CD8-positive, alpha-beta memory T cell (primary cell): ENCODE results near the gene ATF5. TPM values are rescaled to one million over a fixed set of nuclear protein-coding genes. Genes with fewer than 3 reads are reported as not detected.
A peak's percentile ranks its signal among the peaks of the same experiment; 100 is the strongest.
"Not testable (repeated sequence)": the region's sequence is repeated elsewhere in the genome, so short reads cannot be mapped to it uniquely, and the experiment has no call there.

Experiments used
- CTCF ChIA-PET: fragments of 350-600 bp; sonication (Branson Sonifier 250); formaldehyde crosslinking; loops from one replicate; lab custom pipeline; 2021; ENCODE audit warnings: antibody characterized with exemption; lab: Charles Lee
- POLR2A ChIA-PET: fragments of 350-600 bp; sonication (Branson Sonifier 250); formaldehyde crosslinking; loops from one replicate; lab custom pipeline; 2021; ENCODE audit warnings: antibody characterized with exemption; lab: Charles Lee
- DNase-seq, 5 donors: peaks; one replicate each; pipeline versions ENCODE4 v3.0.0 to v3.0.0-alpha.2; 2020 to 2022; ENCODE audit warnings: mixed read lengths in 1 of 5
- H3K27ac ChIP-seq: one replicate; pipeline ENCODE4 v1.7.0; 2013; ENCODE audit warnings: low read depth, mild to moderate bottlenecking, low read length, moderate library complexity
- H3K27me3 ChIP-seq: 2 replicates; pipeline ENCODE4 v1.7.0; 2013; ENCODE audit warnings: low read length, mild to moderate bottlenecking; ENCODE audit not compliant: insufficient read depth, poor library complexity, severe bottlenecking
- H3K36me3 ChIP-seq: 2 replicates; pipeline ENCODE4 v1.7.0; 2013; ENCODE audit warnings: mild to moderate bottlenecking, low read length, moderate library complexity; ENCODE audit not compliant: insufficient read depth
- H3K4me1 ChIP-seq: 2 replicates; pipeline ENCODE4 v1.7.0; 2013; ENCODE audit warnings: mild to moderate bottlenecking, low read length, moderate library complexity; ENCODE audit not compliant: insufficient read depth
- H3K4me3 ChIP-seq: 2 replicates; pipeline ENCODE4 v1.7.0; 2013; ENCODE audit warnings: mild to moderate bottlenecking, low read length
- H3K9me3 ChIP-seq: 2 replicates; pipeline ENCODE4 v1.7.0; 2013; ENCODE audit warnings: mild to moderate bottlenecking, low read length
- H3K27ac Mint-ChIP-seq, 8 donors: one replicate each; pipeline ENCODE4 v1.8.0; 2020 to 2021; ENCODE audit warnings: mixed read lengths in 8 of 8, mild to moderate bottlenecking in 6 of 8, inconsistent platforms in 3 of 8, moderate library complexity in 3 of 8
- H3K27me3 Mint-ChIP-seq, 2 donors: one replicate each; pipeline ENCODE4 v1.8.0; 2020 to 2021; ENCODE audit warnings: mixed read lengths in 2 of 2, mild to moderate bottlenecking in 1 of 2, moderate library complexity in 1 of 2
- H3K36me3 Mint-ChIP-seq, 3 donors: one replicate each; pipeline ENCODE4 v1.8.0; 2020 to 2021; ENCODE audit warnings: mixed read lengths in 3 of 3, inconsistent platforms in 1 of 3, mild to moderate bottlenecking in 1 of 3
- H3K4me1 Mint-ChIP-seq, 3 donors: one replicate each; pipeline ENCODE4 v1.8.0; 2020 to 2021; ENCODE audit warnings: mixed read lengths in 3 of 3, inconsistent platforms in 1 of 3, mild to moderate bottlenecking in 1 of 3
- H3K4me3 Mint-ChIP-seq, 7 donors: one replicate each; pipeline ENCODE4 v1.8.0; 2020 to 2021; ENCODE audit warnings: mixed read lengths in 7 of 7, mild to moderate bottlenecking in 6 of 7, moderate library complexity in 4 of 7, inconsistent platforms in 2 of 7
- H3K9me3 Mint-ChIP-seq, 5 donors: one replicate each; pipeline ENCODE4 v1.8.0; 2020 to 2022; ENCODE audit warnings: mixed read lengths in 5 of 5, mild to moderate bottlenecking in 3 of 5, moderate library complexity in 2 of 5, inconsistent platforms in 1 of 5
- polyA plus RNA-seq: library from polyadenylated mRNA; unstranded; fragments of 300-500 nt; fragmentation: Illumina TruSeq; gene quantifications from one replicate; pipeline ENCODE4 v1.2.3, GENCODE V29; 2021
- total RNA-seq, 2 experiments: library from RNA; stranded (reverse); gene quantifications; one replicate each; pipeline ENCODE4 v1.2.3, GENCODE V29; 2021

ATF5 gene
- total and polyA plus RNA-seq, 3 experiments from 2014 or later = 1.7 to 59.9 (median 57.7) TPM

DNA sequence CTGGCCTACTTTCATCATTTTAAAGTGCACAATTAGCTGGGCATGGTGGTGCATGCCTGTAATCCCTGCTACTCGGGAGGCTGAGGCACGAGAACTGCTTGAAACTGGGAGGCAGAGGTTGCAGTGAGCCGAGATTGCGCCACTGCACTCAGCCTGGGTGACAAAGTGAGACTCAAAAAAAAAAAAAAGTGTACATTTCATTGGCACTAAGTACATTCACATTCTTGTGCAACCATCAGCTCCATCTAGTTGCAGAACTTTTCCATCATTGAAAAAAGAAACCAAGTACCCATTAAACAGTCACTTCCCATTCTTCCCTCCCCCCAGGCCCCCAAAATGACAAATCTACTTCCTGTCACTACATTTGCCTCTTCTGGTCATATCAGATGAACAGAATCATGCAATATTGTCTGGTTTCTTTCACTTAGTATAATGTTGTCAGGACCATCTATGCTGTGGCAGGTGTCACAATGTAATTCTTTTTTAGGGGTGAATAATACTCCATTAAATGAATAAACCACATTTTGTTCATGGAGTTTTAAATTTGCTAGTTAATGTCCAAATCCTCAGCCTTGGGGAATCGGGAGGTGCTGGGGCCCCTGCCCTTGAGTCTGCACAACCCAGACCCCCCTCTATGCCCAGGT lies 39.4 kb downstream of the ATF5 start:
- H3K27ac Mint-ChIP-seq = no peak overlapping the region
- H3K27me3 ChIP-seq = peaks cover 4% of the 10 kb centered on the region
- DNase-seq = no peak
- H3K27me3 Mint-ChIP-seq = peaks cover 10 to 20% of the 10 kb centered on the region in 2 donors
- H3K4me1 Mint-ChIP-seq = no peaks in the 10 kb centered on the region
- no peak overlapping the region for H3K4me3 ChIP-seq
- ChIA-PET CTCF (no interaction called here), POLR2A (no interaction called here)
- H3K4me3 Mint-ChIP-seq = no peak overlapping the region
- no peaks in the 10 kb centered on the region for H3K4me1 ChIP-seq
- no peaks in the 10 kb centered on the region for H3K36me3 ChIP-seq
- H3K9me3 ChIP-seq = no peaks in the 10 kb centered on the region
- no peak overlapping the region for H3K27ac ChIP-seq
- H3K36me3 Mint-ChIP-seq = peaks cover 0 to 1% (median 0%) of the 10 kb centered on the region in 3 donors
- no peaks in the 10 kb centered on the region for H3K9me3 Mint-ChIP-seq

- CTCF ChIA-PET, H3K9me3 Mint-ChIP-seq, H3K36me3 Mint-ChIP-seq, H3K27me3 ChIP-seq, H3K27ac Mint-ChIP-seq, H3K9me3 ChIP-seq, H3K36me3 ChIP-seq, H3K4me1 ChIP-seq, DNase-seq, H3K4me3 ChIP-seq, H3K27ac ChIP-seq, H3K4me1 Mint-ChIP-seq, POLR2A ChIA-PET, H3K4me3 Mint-ChIP-seq: not testable (repeated sequence)
- peaks cover 10 to 20% of the 10 kb centered on the region in 2 donors for H3K27me3 Mint-ChIP-seq
Measured at GRCh38 chr19:49969355-49969754, 40.4 kb downstream of the ATF5 start.

DNA sequence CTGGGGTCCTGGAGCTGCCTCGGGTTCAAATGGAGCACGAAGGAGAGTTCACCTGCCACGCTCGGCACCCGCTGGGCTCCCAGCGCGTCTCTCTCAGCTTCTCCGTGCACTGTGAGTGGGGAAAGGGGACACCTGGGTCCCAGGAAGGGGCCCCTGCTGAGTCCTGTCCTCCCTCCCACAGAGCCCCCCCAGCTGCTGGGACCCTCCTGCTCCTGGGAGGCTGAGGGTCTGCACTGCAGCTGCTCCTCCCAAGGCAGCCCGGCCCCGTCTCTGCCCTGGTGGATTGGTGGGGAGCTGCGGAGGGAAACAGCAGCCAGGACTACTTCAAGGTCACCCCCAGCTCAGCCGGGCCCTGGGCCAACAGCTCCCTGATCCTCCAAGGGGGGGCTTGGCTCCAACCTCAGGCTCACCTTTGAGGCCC lies 43.0 kb downstream of the ATF5 start:
- no peak for DNase-seq
- H3K9me3 ChIP-seq = no peaks in the 10 kb centered on the region
- peaks cover 8% of the 10 kb centered on the region for H3K36me3 ChIP-seq
- no peaks in the 10 kb centered on the region for H3K4me1 ChIP-seq
- peaks cover 4% of the 10 kb centered on the region for H3K27me3 ChIP-seq
- H3K4me3 Mint-ChIP-seq = no peak overlapping the region
- H3K4me3 ChIP-seq = no peak overlapping the region
- no peaks in the 10 kb centered on the region for H3K4me1 Mint-ChIP-seq
- POLR2A ChIA-PET = no interaction called here
- no peaks in the 10 kb centered on the region for H3K9me3 Mint-ChIP-seq
- H3K36me3 Mint-ChIP-seq = peaks cover 0 to 20% (median 3%) of the 10 kb centered on the region in 3 donors
- peaks cover 3 to 11% of the 10 kb centered on the region in 2 donors for H3K27me3 Mint-ChIP-seq
- no peak overlapping the region for H3K27ac Mint-ChIP-seq
- CTCF ChIA-PET = no interaction called here
- no peak overlapping the region for H3K27ac ChIP-seq

DNA sequence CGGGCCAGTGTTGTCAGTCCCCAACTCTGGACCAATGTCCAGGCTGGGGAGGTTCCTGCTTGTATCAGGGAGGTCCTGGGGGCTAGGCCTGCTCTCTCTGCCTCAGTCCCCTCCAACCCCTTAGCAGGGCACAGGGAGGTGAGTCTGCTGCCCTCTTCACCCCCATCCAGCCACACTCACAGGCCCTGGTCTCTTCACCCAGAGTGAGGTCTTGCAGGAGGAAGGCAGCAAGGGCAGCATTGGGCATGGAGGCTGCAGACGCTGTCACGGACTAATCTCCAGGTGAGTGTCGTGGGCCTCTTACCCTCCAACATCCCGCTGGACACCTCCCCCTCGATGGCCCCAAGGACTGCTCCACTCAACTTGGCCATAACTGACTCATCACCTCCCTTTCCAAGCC lies 43.8 kb downstream of the ATF5 start:
- H3K4me3 ChIP-seq = no peak overlapping the region
- H3K27ac ChIP-seq = no peak overlapping the region
- H3K36me3 ChIP-seq = peaks cover 8% of the 10 kb centered on the region
- no peaks in the 10 kb centered on the region for H3K4me1 Mint-ChIP-seq
- H3K9me3 ChIP-seq = no peaks in the 10 kb centered on the region
- peaks cover 1 to 11% of the 10 kb centered on the region in 2 donors for H3K27me3 Mint-ChIP-seq
- ChIA-PET CTCF (no interaction called here), POLR2A (no interaction called here)
- peak overlapping the region in 1 of 8 donors; percentile 55 for H3K27ac Mint-ChIP-seq
- H3K4me1 ChIP-seq = no peaks in the 10 kb centered on the region
- peaks cover 4% of the 10 kb centered on the region for H3K27me3 ChIP-seq
- H3K36me3 Mint-ChIP-seq = peaks cover 0 to 28% (median 3%) of the 10 kb centered on the region in 3 donors
- H3K4me3 Mint-ChIP-seq = no peak overlapping the region
- no peaks in the 10 kb centered on the region for H3K9me3 Mint-ChIP-seq
- DNase-seq = no peak

GRCh38 chr19:49973987-49974386 lies 45.0 kb downstream of the ATF5 start:
- Histone ChIP-seq H3K4me1 (no peaks in the 10 kb centered on the region), H3K27ac (no peak overlapping the region), H3K36me3 (peaks cover 8% of the 10 kb centered on the region), H3K4me3 (no peak overlapping the region), H3K27me3 (peaks cover 2% of the 10 kb centered on the region), H3K9me3 (no peaks in the 10 kb centered on the region)
- Mint-ChIP-seq H3K36me3 (peaks cover 0 to 40% (median 3%) of the 10 kb centered on the region in 3 donors), H3K9me3 (no peaks in the 10 kb centered on the region), H3K4me3 (no peak overlapping the region), H3K4me1 (no peaks in the 10 kb centered on the region), H3K27me3 (peaks cover 1 to 4% of the 10 kb centered on the region in 2 donors), H3K27ac (peak overlapping the region in 1 of 8 donors; percentile 17)
- DNase-seq = no peak
- POLR2A ChIA-PET = no interaction called here
- CTCF ChIA-PET = no interaction called here

GRCh38 chr19:49975051-49975450 lies 46.0 kb downstream of the ATF5 start:
- no peak overlapping the region for H3K27ac Mint-ChIP-seq
- Histone ChIP-seq H3K4me3 (no peak overlapping the region), H3K36me3 (peaks cover 8% of the 10 kb centered on the region), H3K9me3 (no peaks in the 10 kb centered on the region), H3K27ac (no peak overlapping the region), H3K4me1 (no peaks in the 10 kb centered on the region), H3K27me3 (no peaks in the 10 kb centered on the region)
- no peaks in the 10 kb centered on the region for H3K4me1 Mint-ChIP-seq
- ChIA-PET CTCF (no interaction called here), POLR2A (no interaction called here)
- no peak overlapping the region for H3K4me3 Mint-ChIP-seq
- no peaks in the 10 kb centered on the region for H3K9me3 Mint-ChIP-seq
- H3K27me3 Mint-ChIP-seq = no peaks in the 10 kb centered on the region
- no peak for DNase-seq
- peaks cover 0 to 46% (median 3%) of the 10 kb centered on the region in 3 donors for H3K36me3 Mint-ChIP-seq

DNA sequence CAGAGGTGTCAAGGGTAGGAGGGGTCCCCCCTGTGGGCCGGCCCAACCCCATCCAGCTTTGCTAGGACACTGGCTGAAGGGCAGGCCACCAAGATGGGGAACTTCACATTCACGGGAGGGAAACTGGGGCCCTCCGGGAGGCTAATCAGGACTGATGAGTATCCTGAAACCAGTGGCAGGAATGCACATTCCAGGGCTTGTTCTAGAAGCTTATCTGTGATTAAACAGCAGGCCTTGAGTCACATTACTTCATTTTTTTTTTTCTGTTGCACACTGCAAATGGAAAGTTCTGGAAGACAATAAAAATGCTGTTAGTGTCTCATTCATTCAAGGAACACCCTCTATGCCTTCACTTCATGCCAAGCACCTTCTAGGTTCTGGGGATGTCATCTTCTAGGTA lies 47.5 kb downstream of the ATF5 start:
- Histone ChIP-seq H3K4me3 (no peak overlapping the region), H3K4me1 (no peaks in the 10 kb centered on the region), H3K27me3 (no peaks in the 10 kb centered on the region), H3K9me3 (no peaks in the 10 kb centered on the region), H3K36me3 (peaks cover 8% of the 10 kb centered on the region), H3K27ac (no peak overlapping the region)
- peaks cover 0 to 60% (median 4%) of the 10 kb centered on the region in 3 donors for H3K36me3 Mint-ChIP-seq
- CTCF ChIA-PET = no interaction called here
- no peak overlapping the region for H3K27ac Mint-ChIP-seq
- POLR2A ChIA-PET = no interaction called here
- H3K4me3 Mint-ChIP-seq = no peak overlapping the region
- H3K27me3 Mint-ChIP-seq = no peaks in the 10 kb centered on the region
- no peaks in the 10 kb centered on the region for H3K4me1 Mint-ChIP-seq
- no peak for DNase-seq
- H3K9me3 Mint-ChIP-seq = no peaks in the 10 kb centered on the region

- no peaks in the 10 kb centered on the region for H3K9me3 Mint-ChIP-seq
- H3K36me3 ChIP-seq = peaks cover 8% of the 10 kb centered on the region
- no peak overlapping the region for H3K27ac ChIP-seq
- peaks cover 0 to 66% (median 5%) of the 10 kb centered on the region in 3 donors for H3K36me3 Mint-ChIP-seq
- POLR2A ChIA-PET = no interaction called here
- H3K4me1 ChIP-seq = no peaks in the 10 kb centered on the region
- H3K9me3 ChIP-seq = no peaks in the 10 kb centered on the region
- H3K27me3 ChIP-seq = no peaks in the 10 kb centered on the region
- H3K4me3 Mint-ChIP-seq = no peak overlapping the region
- no peak for DNase-seq
- CTCF ChIA-PET = no interaction called here
- no peak overlapping the region for H3K4me3 ChIP-seq
- no peaks in the 10 kb centered on the region for H3K4me1 Mint-ChIP-seq
- H3K27ac Mint-ChIP-seq = no peak overlapping the region
- no peaks in the 10 kb centered on the region for H3K27me3 Mint-ChIP-seq
Measured at GRCh38 chr19:49977076-49977475, 48.1 kb downstream of the ATF5 start.
